ENCODE measurements around the gene PTPN3. TPM values are rescaled to one million over a fixed set of nuclear protein-coding genes. Genes with fewer than 3 reads are reported as not detected.
"Not testable (repeated sequence)": the region's sequence is repeated elsewhere in the genome, so short reads cannot be mapped to it uniquely, and the experiment has no call there.

PTPN3 gene
- total RNA-seq (ENCODE audit: low replicate concordance), result 2.2 and 2.4 TPM in 2 replicates

GRCh38 chr9:109498195-109499092, at the start of gene PTPN3:
Gene PTPN3, minus strand, starts transcription at chr9:109498307. Its CDS starts 34,873 bp downstream, at chr9:109463434.
- H3K9ac ChIP-seq, result no peak within 1 kb of the TSS
- peaks cover 89% of the 10 kb centered on the region for H3K27me3 ChIP-seq

GRCh38 chr9:109544954-109545353, 46.8 kb upstream of the PTPN3 start:
- not testable (repeated sequence) for H3K79me2 ChIP-seq (ENCODE audit: low read depth); H3K4me1 ChIP-seq; H3K9me3 ChIP-seq (ENCODE audit: low read depth); H3F3A ChIP-seq (ENCODE audit: low read depth); H3K4me2 ChIP-seq; H3K27me3 Mint-ChIP-seq (ENCODE audit: insufficient read depth, low read depth); H3K36me3 ChIP-seq; H3K4me3 Mint-ChIP-seq; H3K27ac Mint-ChIP-seq; H2AFZ ChIP-seq (replicated peaks); H3K4me3 ChIP-seq; H3K27ac ChIP-seq; H3K9ac ChIP-seq; H3K36me3 Mint-ChIP-seq; H4K20me1 ChIP-seq (ENCODE audit: low read depth); H3K27me3 ChIP-seq; DNase-seq (ENCODE audit: low spot score); H3K4me1 Mint-ChIP-seq
- H3K9me3 Mint-ChIP-seq, result peaks cover 15% of the 10 kb centered on the region

More at GRCh38 chr9:109498195-109499092, at the start of gene PTPN3:
- peaks cover 68% of the 10 kb centered on the region for H3K27me3 Mint-ChIP-seq (ENCODE audit: insufficient read depth, low read depth)
- Histone ChIP-seq H4K20me1 (ENCODE audit: low read depth) (peaks cover 6% of the 10 kb centered on the region), H3F3A (ENCODE audit: low read depth) (peaks cover 13% of the 10 kb centered on the region), H3K27ac (no peak within 1 kb of the TSS), H2AFZ (replicated peaks) (peak within 1 kb of the TSS; percentile 87), H3K4me2 (peak within 1 kb of the TSS; percentile 85), H3K4me3 (peak within 1 kb of the TSS; percentile 61), H3K4me1 (no peaks in the 10 kb centered on the region), H3K79me2 (ENCODE audit: low read depth) (no peaks in the 10 kb centered on the region), H3K9me3 (ENCODE audit: low read depth) (no peaks in the 10 kb centered on the region), H3K36me3 (no peaks in the 10 kb centered on the region)
- peak; percentile 66 for DNase-seq (ENCODE audit: low spot score)
- no peaks in the 10 kb centered on the region for H3K36me3 Mint-ChIP-seq
- no peak within 1 kb of the TSS for H3K27ac Mint-ChIP-seq
- TF ChIP-seq CTCF (IDR thresholded peaks at IDR 0.05) (no peak), EZH2phosphoT487 (IDR thresholded peaks at IDR 0.05) (peak; percentile 90), EZH2 (IDR thresholded peaks at IDR 0.05) (peak; percentile 97)
- peaks cover 14% of the 10 kb centered on the region for H3K4me1 Mint-ChIP-seq
- no peaks in the 10 kb centered on the region for H3K9me3 Mint-ChIP-seq
- peak within 1 kb of the TSS; percentile 84 for H3K4me3 Mint-ChIP-seq

- Histone ChIP-seq H3K27ac (no peak overlapping the region), H3K4me1 (no peaks in the 10 kb centered on the region), H3K9ac (no peak overlapping the region), H3K27me3 (no peaks in the 10 kb centered on the region), H3K79me2 (ENCODE audit: low read depth) (no peaks in the 10 kb centered on the region), H3K9me3 (ENCODE audit: low read depth) (no peaks in the 10 kb centered on the region), H3K4me3 (no peak overlapping the region), H3F3A (ENCODE audit: low read depth) (no peaks in the 10 kb centered on the region), H3K36me3 (no peaks in the 10 kb centered on the region), H3K4me2 (no peak overlapping the region), H2AFZ (replicated peaks) (no peak overlapping the region), H4K20me1 (ENCODE audit: low read depth) (no peaks in the 10 kb centered on the region)
- peaks cover 2% of the 10 kb centered on the region for H3K27me3 Mint-ChIP-seq (ENCODE audit: insufficient read depth, low read depth)
- peaks cover 14% of the 10 kb centered on the region for H3K9me3 Mint-ChIP-seq
- H3K27ac Mint-ChIP-seq, result no peak overlapping the region
- no peaks in the 10 kb centered on the region for H3K36me3 Mint-ChIP-seq
- TF ChIP-seq EZH2phosphoT487 (IDR thresholded peaks at IDR 0.05) (no peak), EZH2 (IDR thresholded peaks at IDR 0.05) (no peak), CTCF (IDR thresholded peaks at IDR 0.05) (no peak)
- H3K4me3 Mint-ChIP-seq, result no peak overlapping the region
- no peak for DNase-seq (ENCODE audit: low spot score)
- H3K4me1 Mint-ChIP-seq, result no peaks in the 10 kb centered on the region
Measured at GRCh38 chr9:109542922-109543321, 44.8 kb upstream of the PTPN3 start.

GRCh38 chr9:109538346-109538745, 40.2 kb upstream of the PTPN3 start:
- H3K9me3 ChIP-seq (ENCODE audit: low read depth), result no peaks in the 10 kb centered on the region
- H3K79me2 ChIP-seq (ENCODE audit: low read depth), result no peaks in the 10 kb centered on the region
- no peaks in the 10 kb centered on the region for H3K4me1 Mint-ChIP-seq
- no peak for DNase-seq (ENCODE audit: low spot score)
- no peaks in the 10 kb centered on the region for H3K27me3 ChIP-seq
- no peak overlapping the region for H3K4me3 ChIP-seq
- H3K27me3 Mint-ChIP-seq (ENCODE audit: insufficient read depth, low read depth), result peaks cover 4% of the 10 kb centered on the region
- no peak overlapping the region for H3K27ac Mint-ChIP-seq
- H3K9me3 Mint-ChIP-seq, result peaks cover 6% of the 10 kb centered on the region
- no peaks in the 10 kb centered on the region for H3F3A ChIP-seq (ENCODE audit: low read depth)
- H3K27ac ChIP-seq, result no peak overlapping the region
- H3K4me2 ChIP-seq, result no peak overlapping the region
- H3K9ac ChIP-seq, result no peak overlapping the region
- H3K4me3 Mint-ChIP-seq, result no peak overlapping the region
- H4K20me1 ChIP-seq (ENCODE audit: low read depth), result no peaks in the 10 kb centered on the region
- no peaks in the 10 kb centered on the region for H3K36me3 ChIP-seq
- H2AFZ ChIP-seq (replicated peaks), result no peak overlapping the region
- H3K36me3 Mint-ChIP-seq, result no peaks in the 10 kb centered on the region
- no peaks in the 10 kb centered on the region for H3K4me1 ChIP-seq
- TF ChIP-seq EZH2phosphoT487 (IDR thresholded peaks at IDR 0.05), result no peak
- no peak for TF ChIP-seq EZH2 (IDR thresholded peaks at IDR 0.05)
- no peak for TF ChIP-seq CTCF (IDR thresholded peaks at IDR 0.05)
